GM12878 (cell line): ENCODE results near the gene ORC4. TPM values are rescaled to one million over a fixed set of nuclear protein-coding genes. Genes with fewer than 3 reads are reported as not detected.

Source experiments
- ATAC-seq: fragments of 200-7000 bp; cut with Tn5 transposase; 3 replicates; pipeline ENCODE4 v1.9.1; 2020; ENCODE audit warnings: mild to moderate bottlenecking, moderate library complexity
- BruUV-seq: library from RNA; stranded (reverse); fragments of 400-500 nt; replicated peaks from 2 replicates; lab custom pipeline; 2021; lab: Mats Ljungman, UMichigan
- CTCF ChIA-PET: fragments of 300-600 bp; sonication (Branson Sonifier 250); formaldehyde crosslinking; extraction: SDS; loops from one replicate; lab custom pipeline; 2021; ENCODE audit warnings: inconsistent platforms; lab: Yijun Ruan, JAX
- POLR2A ChIA-PET: fragments of 350-600 bp; formaldehyde crosslinking; extraction: SDS; loops from one replicate; lab custom pipeline; 2021; ENCODE audit warnings: inconsistent platforms; lab: Charles Lee
- RAD21 ChIA-PET: fragments of 300-600 bp; sonication (Branson Sonifier 250); formaldehyde crosslinking; loops from one replicate; lab custom pipeline; 2023; ENCODE audit warnings: antibody characterized with exemption; ENCODE audit not compliant: unreplicated experiment; lab: Charles Lee
- SMC1A ChIA-PET: fragments of 300-600 bp; sonication (Branson Sonifier 250); formaldehyde crosslinking; loops from one replicate; lab custom pipeline; 2023; ENCODE audit not compliant: unreplicated experiment, uncharacterized antibody; lab: Charles Lee
- DNase-seq: peaks from one replicate; pipeline ENCODE4 v3.0.0-alpha.2; 2011; ENCODE audit warnings: low read depth, low spot score
- FAIRE-seq: peaks from 3 replicates; lab custom pipeline; 2011; peaks lifted over from hg19 to GRCh38; lab: Jason Lieb, UNC
- H2AFZ ChIP-seq: 2 replicates; pipeline ENCODE4 v1.6.0; 2011; ENCODE audit warnings: low read depth, low read length, control low read depth; ENCODE audit not compliant: control insufficient read depth
- H3K27ac ChIP-seq: 2 replicates; pipeline ENCODE4 v1.5.1; 2011; ENCODE audit warnings: control low read depth; ENCODE audit not compliant: control insufficient read depth, insufficient read depth
- H3K27me3 ChIP-seq, 2 experiments: replicated peaks in 1 of 2; 2 replicates each; pipeline versions ENCODE4 v1.6.0 to v1.6.1; 2011; ENCODE audit warnings: low read length in 1 of 2; ENCODE audit not compliant: control insufficient read depth in 2 of 2, insufficient read depth in 2 of 2
- H3K36me3 ChIP-seq, 2 experiments: 2 replicates each; pipeline ENCODE4 v1.5.1; 2011; ENCODE audit warnings: low read length in 1 of 2; ENCODE audit not compliant: control insufficient read depth in 2 of 2, insufficient read depth in 2 of 2
- H3K4me1 ChIP-seq: 2 replicates; pipeline ENCODE4 v1.6.1; 2011; ENCODE audit warnings: mild to moderate bottlenecking, low read length, moderate library complexity, mixed read lengths; ENCODE audit not compliant: control insufficient read depth, insufficient read depth
- H3K4me2 ChIP-seq: 2 replicates; pipeline ENCODE4 v1.6.0; 2011; ENCODE audit warnings: control low read depth; ENCODE audit not compliant: control insufficient read depth, insufficient read depth
- H3K4me3 ChIP-seq: fragments of 200-600 bp; sonication (generic); 2 replicates; pipeline ENCODE4 v1.5.1; 2016
- H3K79me2 ChIP-seq: 2 replicates; pipeline ENCODE4 v1.6.0; 2011; ENCODE audit warnings: low read length; ENCODE audit not compliant: control insufficient read depth, insufficient read depth
- H3K9ac ChIP-seq: 2 replicates; pipeline ENCODE4 v1.8.0; 2011; ENCODE audit warnings: low read length, control low read depth, mixed read lengths; ENCODE audit not compliant: control insufficient read depth, insufficient read depth
- H3K9me3 ChIP-seq: replicated peaks from 3 replicates; pipeline ENCODE4 v1.5.1; 2011; ENCODE audit warnings: mild to moderate bottlenecking, low read length; ENCODE audit not compliant: control insufficient read depth, insufficient read depth
- H4K20me1 ChIP-seq: 2 replicates; pipeline ENCODE4 v1.6.0; 2011; ENCODE audit not compliant: control insufficient read depth, insufficient read depth
- CBFB ChIP-seq: IDR thresholded peaks from 2 replicates; pipeline ENCODE4 v1.6.1; 2016; ENCODE audit warnings: antibody characterized with exemption, low read depth
- FOXK2 ChIP-seq: fragments of 450-650 bp; IDR thresholded peaks from 2 replicates; pipeline ENCODE4 v1.6.1; 2017; ENCODE audit warnings: mild to moderate bottlenecking, moderate library complexity
- FOXM1 ChIP-seq: IDR thresholded peaks from 2 replicates; pipeline ENCODE4 v1.6.1; 2012; ENCODE audit warnings: low read depth, mild to moderate bottlenecking, inconsistent platforms, low read length, moderate library complexity
- MTA2 ChIP-seq: fragments of 450-650 bp; IDR thresholded peaks from 2 replicates; pipeline ENCODE4 v1.6.1; 2016; ENCODE audit warnings: low read depth, mild to moderate bottlenecking, moderate library complexity
- NFYB ChIP-seq: IDR thresholded peaks from 2 replicates; pipeline ENCODE4 v1.6.1; 2011; ENCODE audit warnings: low read depth, mild to moderate bottlenecking, low read length, improper control_type of control experiment, moderate library complexity; ENCODE audit not compliant: insufficient read depth
- NR2C1 ChIP-seq: fragments of 450-650 bp; IDR thresholded peaks from 2 replicates; pipeline ENCODE4 v1.6.1; 2017; ENCODE audit warnings: antibody characterized with exemption, mild to moderate bottlenecking, moderate library complexity
- PAX8 ChIP-seq: fragments of 450-650 bp; IDR thresholded peaks from 2 replicates; pipeline ENCODE4 v1.6.1; 2017; ENCODE audit warnings: mild to moderate bottlenecking, moderate library complexity
- POLR2AphosphoS5 ChIP-seq: IDR thresholded peaks from 2 replicates; pipeline ENCODE4 v1.6.1; 2011; ENCODE audit warnings: mild to moderate bottlenecking, low read length, inconsistent platforms
- RUNX3 ChIP-seq: IDR thresholded peaks from 2 replicates; pipeline ENCODE4 v1.6.1; 2012; ENCODE audit warnings: low read length, inconsistent platforms
- ZBED1 ChIP-seq: IDR thresholded peaks from 2 replicates; pipeline ENCODE4 v1.6.1; 2016; ENCODE audit warnings: borderline replicate concordance
- ZNF24 ChIP-seq: fragments of 450-650 bp; IDR thresholded peaks from 2 replicates; pipeline ENCODE4 v1.6.1; 2017; ENCODE audit warnings: antibody characterized with exemption, mild to moderate bottlenecking
- ZNF274 ChIP-seq: IDR thresholded peaks from one replicate; pipeline ENCODE4 v1.8.0; 2011; ENCODE audit not compliant: insufficient read length, insufficient read depth
- ZNF622 ChIP-seq: fragments of 450-650 bp; IDR thresholded peaks from 2 replicates; pipeline ENCODE4 v1.6.1; 2017; ENCODE audit warnings: mild to moderate bottlenecking, inconsistent platforms
- WGBS: methylation state at CpG from one replicate; pipeline ENCODE4 v1.1.6; 2016; ENCODE audit warnings: low lambda C conversion rate; ENCODE audit not compliant: insufficient replicate concordance, insufficient coverage; ENCODE audit errors: missing lambda C conversion rate; 5-methylcytosine and 5-hydroxymethylcytosine counted together
- in situ Hi-C: fragments of 300-500 bp; cut with MboI; formaldehyde crosslinking; loops from 9 replicates; pipeline ENCODE4 v1.14.3; 2018; ENCODE audit warnings: mixed read lengths
- intact Hi-C: fragments of 100-400 bp; cut with micrococcal nuclease; formaldehyde crosslinking; loops from one replicate; pipeline ENCODE4 v1.14.2; 2022; ENCODE audit not compliant: unreplicated experiment
- polyA plus RNA-seq, 11 experiments: library from polyadenylated mRNA; depleted of rRNA in 4 of 11; unstranded in 6 of 11; stranded (reverse) in 5 of 11; fragments of >200 nt; fragmentation: Nextera tagmentation in 4 of 11; fragmentation: Illumina TruSeq in 1 of 11; extraction: Ambion mirVana in 4 of 11; extraction: Trizol in 1 of 11; gene quantifications; 1 replicate in 1 of 11; 2 replicates in 10 of 11; pipeline versions ENCODE4 v1.2.1 to v1.2.3, GENCODE V29; 2011 to 2016; ENCODE audit warnings: inconsistent platforms in 2 of 11, missing spikeins in 2 of 11, low read depth in 1 of 11
- total RNA-seq, 4 experiments: library from RNA; depleted of rRNA in 3 of 4; stranded (reverse); fragments of >200 nt in 3 of 4; fragmentation: Illumina TruSeq in 1 of 4; extraction: Trizol in 1 of 4; gene quantifications; 2 replicates each; pipeline versions ENCODE4 v1.2.1 to v1.2.3, GENCODE V29; 2013 to 2021
- TF ChIP-seq, protein P1 (sequence below): fragments of 450-650 bp; IDR thresholded peaks from 2 replicates; pipeline ENCODE4 v1.6.1; 2014; ENCODE audit warnings: mild to moderate bottlenecking
- TF ChIP-seq, protein P2 (sequence below): IDR thresholded peaks from 2 replicates; pipeline ENCODE4 v1.6.1; 2012; ENCODE audit warnings: low read depth, low read length, improper control_type of control experiment
- TF ChIP-seq, protein P3 (sequence below): fragments of 450-650 bp; IDR thresholded peaks from 2 replicates; pipeline ENCODE4 v1.6.1; 2017; ENCODE audit warnings: mild to moderate bottlenecking
- TF ChIP-seq, protein P4 (sequence below): fragments of 450-650 bp; IDR thresholded peaks from 2 replicates; pipeline ENCODE4 v1.6.1; 2017; ENCODE audit warnings: antibody characterized with exemption, mild to moderate bottlenecking, moderate library complexity

Gene ORC4
- total and polyA plus RNA-seq, 10 of the 15 experiments (the other 5 are each of a cell fraction or from before 2014, with no cell fraction given) = 25.7 to 71.3 (median 52.1) TPM

DNA sequence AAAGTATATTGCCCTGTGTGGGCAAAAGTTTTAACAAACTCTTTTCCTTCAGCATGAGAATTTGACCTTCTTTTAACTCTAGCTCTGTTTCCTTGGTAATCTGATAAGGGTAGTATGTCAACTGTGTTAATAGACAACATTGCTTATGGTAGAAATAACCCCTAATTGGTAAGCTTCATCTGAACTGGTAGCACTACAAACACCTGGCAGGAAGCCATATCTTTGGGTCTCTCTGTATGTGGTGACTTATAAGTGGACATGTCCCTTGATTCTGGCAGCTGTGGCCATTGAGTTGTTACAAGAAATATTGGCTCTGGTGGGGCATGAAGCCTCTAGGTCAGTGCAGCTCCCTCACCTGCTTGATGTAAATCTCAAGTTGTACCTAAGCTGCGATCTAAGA is 47.3 kb upstream of the ORC4 start:
- Histone ChIP-seq H3K9me3 (no peaks in the 10 kb centered on the region; the same call in 1 of the 3 replicates), H2AFZ (no peak overlapping the region), H3K27ac (no peak overlapping the region), H3K4me3 (no peak overlapping the region), H3K4me2 (no peak overlapping the region), H3K27me3 (no peaks in the 10 kb centered on the region), H3K9ac (no peak overlapping the region), H4K20me1 (no peaks in the 10 kb centered on the region), H3K79me2 (no peaks in the 10 kb centered on the region), H3K36me3 (no peaks in the 10 kb centered on the region), H3K4me1 (no peaks in the 10 kb centered on the region)
- SMC1A ChIA-PET = interaction anchor here (0.6 to 2.4 kb wide), 14 partner anchors 10 to 208 kb away, joined by 3 to 11 read pairs (median 3); no protein-coding TSS in a partner anchor
- intact Hi-C loops (no loop called here), in situ Hi-C loops (no loop called here)
- RAD21 ChIA-PET = interaction anchor here (1.1 kb wide), 1 partner anchor 39 kb away, joined by 4 read pairs; no protein-coding TSS in a partner anchor
- FAIRE-seq (no peak), ATAC-seq (no peak), DNase-seq (no peak)
- CTCF ChIA-PET = interaction anchor here (1.6 kb wide), 1 partner anchor 17 kb away, joined by 5 read pairs; no protein-coding TSS in a partner anchor
- TF ChIP-seq ZNF24 (no peak), MTA2 (no peak), CBFB (no peak), FOXM1 (no peak), ZNF622 (no peak), ZBED1 (no peak), NR2C1 (no peak), FOXK2 (no peak), ZNF274 (no peak), POLR2AphosphoS5 (no peak), NFYB (no peak), PAX8 (no peak), RUNX3 (no peak)
- TF ChIP-seq, protein P1, sequence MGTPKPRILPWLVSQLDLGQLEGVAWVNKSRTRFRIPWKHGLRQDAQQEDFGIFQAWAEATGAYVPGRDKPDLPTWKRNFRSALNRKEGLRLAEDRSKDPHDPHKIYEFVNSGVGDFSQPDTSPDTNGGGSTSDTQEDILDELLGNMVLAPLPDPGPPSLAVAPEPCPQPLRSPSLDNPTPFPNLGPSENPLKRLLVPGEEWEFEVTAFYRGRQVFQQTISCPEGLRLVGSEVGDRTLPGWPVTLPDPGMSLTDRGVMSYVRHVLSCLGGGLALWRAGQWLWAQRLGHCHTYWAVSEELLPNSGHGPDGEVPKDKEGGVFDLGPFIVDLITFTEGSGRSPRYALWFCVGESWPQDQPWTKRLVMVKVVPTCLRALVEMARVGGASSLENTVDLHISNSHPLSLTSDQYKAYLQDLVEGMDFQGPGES = no peak
- TF ChIP-seq, protein P2, sequence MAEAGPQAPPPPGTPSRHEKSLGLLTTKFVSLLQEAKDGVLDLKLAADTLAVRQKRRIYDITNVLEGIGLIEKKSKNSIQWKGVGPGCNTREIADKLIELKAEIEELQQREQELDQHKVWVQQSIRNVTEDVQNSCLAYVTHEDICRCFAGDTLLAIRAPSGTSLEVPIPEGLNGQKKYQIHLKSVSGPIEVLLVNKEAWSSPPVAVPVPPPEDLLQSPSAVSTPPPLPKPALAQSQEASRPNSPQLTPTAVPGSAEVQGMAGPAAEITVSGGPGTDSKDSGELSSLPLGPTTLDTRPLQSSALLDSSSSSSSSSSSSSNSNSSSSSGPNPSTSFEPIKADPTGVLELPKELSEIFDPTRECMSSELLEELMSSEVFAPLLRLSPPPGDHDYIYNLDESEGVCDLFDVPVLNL = no peak
- TF ChIP-seq, protein P3, sequence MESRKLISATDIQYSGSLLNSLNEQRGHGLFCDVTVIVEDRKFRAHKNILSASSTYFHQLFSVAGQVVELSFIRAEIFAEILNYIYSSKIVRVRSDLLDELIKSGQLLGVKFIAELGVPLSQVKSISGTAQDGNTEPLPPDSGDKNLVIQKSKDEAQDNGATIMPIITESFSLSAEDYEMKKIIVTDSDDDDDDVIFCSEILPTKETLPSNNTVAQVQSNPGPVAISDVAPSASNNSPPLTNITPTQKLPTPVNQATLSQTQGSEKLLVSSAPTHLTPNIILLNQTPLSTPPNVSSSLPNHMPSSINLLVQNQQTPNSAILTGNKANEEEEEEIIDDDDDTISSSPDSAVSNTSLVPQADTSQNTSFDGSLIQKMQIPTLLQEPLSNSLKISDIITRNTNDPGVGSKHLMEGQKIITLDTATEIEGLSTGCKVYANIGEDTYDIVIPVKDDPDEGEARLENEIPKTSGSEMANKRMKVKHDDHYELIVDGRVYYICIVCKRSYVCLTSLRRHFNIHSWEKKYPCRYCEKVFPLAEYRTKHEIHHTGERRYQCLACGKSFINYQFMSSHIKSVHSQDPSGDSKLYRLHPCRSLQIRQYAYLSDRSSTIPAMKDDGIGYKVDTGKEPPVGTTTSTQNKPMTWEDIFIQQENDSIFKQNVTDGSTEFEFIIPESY = no peak
- TF ChIP-seq, protein P4, sequence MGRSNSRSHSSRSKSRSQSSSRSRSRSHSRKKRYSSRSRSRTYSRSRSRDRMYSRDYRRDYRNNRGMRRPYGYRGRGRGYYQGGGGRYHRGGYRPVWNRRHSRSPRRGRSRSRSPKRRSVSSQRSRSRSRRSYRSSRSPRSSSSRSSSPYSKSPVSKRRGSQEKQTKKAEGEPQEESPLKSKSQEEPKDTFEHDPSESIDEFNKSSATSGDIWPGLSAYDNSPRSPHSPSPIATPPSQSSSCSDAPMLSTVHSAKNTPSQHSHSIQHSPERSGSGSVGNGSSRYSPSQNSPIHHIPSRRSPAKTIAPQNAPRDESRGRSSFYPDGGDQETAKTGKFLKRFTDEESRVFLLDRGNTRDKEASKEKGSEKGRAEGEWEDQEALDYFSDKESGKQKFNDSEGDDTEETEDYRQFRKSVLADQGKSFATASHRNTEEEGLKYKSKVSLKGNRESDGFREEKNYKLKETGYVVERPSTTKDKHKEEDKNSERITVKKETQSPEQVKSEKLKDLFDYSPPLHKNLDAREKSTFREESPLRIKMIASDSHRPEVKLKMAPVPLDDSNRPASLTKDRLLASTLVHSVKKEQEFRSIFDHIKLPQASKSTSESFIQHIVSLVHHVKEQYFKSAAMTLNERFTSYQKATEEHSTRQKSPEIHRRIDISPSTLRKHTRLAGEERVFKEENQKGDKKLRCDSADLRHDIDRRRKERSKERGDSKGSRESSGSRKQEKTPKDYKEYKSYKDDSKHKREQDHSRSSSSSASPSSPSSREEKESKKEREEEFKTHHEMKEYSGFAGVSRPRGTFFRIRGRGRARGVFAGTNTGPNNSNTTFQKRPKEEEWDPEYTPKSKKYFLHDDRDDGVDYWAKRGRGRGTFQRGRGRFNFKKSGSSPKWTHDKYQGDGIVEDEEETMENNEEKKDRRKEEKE = no peak
- POLR2A ChIA-PET = no interaction called here
- 100% methylated on average over 1 of the region's 1 CpG for WGBS
- no TSS peak for BruUV-seq
